Glomerular visceral epithelial cell (primary cell): ENCODE measurements around the gene MKI67.

Experiments used
- DNase-seq: peaks from one replicate; pipeline ENCODE4 v3.0.0-alpha.2; 2016; ENCODE audit errors: extremely low spot score

The MKI67 gene

GRCh38 chr10:128051548-128051947 lies 74.7 kb downstream of the MKI67 start:
- DNase-seq, result no peak

GRCh38 chr10:128050936-128051335 lies 75.3 kb downstream of the MKI67 start:
- no peak for DNase-seq

- no peak for DNase-seq
These were observed 76.1 kb downstream of the MKI67 start for GRCh38 chr10:128050121-128050516.

- DNase-seq, result no peak
These were observed 76.8 kb downstream of the MKI67 start for GRCh38 chr10:128049226-128050120.

GRCh38 chr10:128048819-128049210 lies 77.4 kb downstream of the MKI67 start:
- no peak for DNase-seq

- no peak for DNase-seq
These were observed 78.0 kb downstream of the MKI67 start for GRCh38 chr10:128047991-128048818.

GRCh38 chr10:128047351-128047750 lies 78.9 kb downstream of the MKI67 start:
- DNase-seq, result peak; percentile 87

- no peak for DNase-seq
These were observed 79.3 kb downstream of the MKI67 start for GRCh38 chr10:128046953-128047290.
